Measurements from ENCODE around the gene RER1. TPM values are rescaled to one million over a fixed set of nuclear protein-coding genes. Genes with fewer than 3 reads are reported as not detected.

Gene RER1
- total RNA-seq, 1 experiment from 2014 or later = 79.8 TPM

DNA sequence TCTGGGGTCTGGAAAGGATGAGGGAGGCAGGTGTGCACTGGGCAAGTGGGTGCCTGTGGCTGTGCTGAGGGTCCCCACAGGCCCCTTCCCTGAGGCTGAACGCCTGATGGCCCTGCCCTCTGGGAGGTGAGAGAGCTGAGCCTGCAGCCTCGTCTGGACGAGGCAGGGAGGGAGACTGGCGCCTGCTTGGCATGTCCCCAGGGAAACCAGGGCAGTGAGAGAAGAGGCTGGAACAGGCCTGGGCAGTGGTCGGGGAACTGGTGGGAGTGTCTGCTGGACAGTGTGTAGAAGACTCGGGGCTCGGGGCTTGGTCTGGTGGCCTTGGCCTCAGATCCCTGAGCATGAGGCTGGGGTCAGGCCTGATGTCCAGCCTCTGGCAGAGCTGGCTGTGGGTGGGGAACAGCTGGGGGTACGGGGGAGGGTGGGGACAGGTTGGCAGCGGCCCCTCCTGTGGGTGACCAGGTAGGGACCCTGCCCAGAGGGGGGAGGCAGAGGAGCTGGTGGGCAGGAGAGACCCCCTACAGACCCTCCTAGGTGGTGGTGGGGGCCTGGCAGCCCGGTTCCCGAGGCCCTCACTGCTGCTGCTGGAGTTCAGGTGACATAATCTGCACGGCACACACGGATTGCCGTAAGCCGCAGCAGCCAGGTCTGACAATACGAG lies 53.7 kb downstream of the RER1 start:
- no peak for TF ChIP-seq ZNF396 (CRISPR knock-in tag; IDR thresholded peaks at IDR 0.05; ENCODE audit: borderline replicate concordance)
- no peak for TF ChIP-seq RORB (CRISPR knock-in tag; IDR thresholded peaks at IDR 0.05)
- TF ChIP-seq, protein P1, sequence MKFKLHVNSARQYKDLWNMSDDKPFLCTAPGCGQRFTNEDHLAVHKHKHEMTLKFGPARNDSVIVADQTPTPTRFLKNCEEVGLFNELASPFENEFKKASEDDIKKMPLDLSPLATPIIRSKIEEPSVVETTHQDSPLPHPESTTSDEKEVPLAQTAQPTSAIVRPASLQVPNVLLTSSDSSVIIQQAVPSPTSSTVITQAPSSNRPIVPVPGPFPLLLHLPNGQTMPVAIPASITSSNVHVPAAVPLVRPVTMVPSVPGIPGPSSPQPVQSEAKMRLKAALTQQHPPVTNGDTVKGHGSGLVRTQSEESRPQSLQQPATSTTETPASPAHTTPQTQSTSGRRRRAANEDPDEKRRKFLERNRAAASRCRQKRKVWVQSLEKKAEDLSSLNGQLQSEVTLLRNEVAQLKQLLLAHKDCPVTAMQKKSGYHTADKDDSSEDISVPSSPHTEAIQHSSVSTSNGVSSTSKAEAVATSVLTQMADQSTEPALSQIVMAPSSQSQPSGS (CRISPR knock-in tag; IDR thresholded peaks at IDR 0.05; ENCODE audit: borderline replicate concordance, low read depth) = no peak
- TF ChIP-seq NFATC4 (CRISPR knock-in tag; IDR thresholded peaks at IDR 0.05) = no peak
- TF ChIP-seq, protein P2, sequence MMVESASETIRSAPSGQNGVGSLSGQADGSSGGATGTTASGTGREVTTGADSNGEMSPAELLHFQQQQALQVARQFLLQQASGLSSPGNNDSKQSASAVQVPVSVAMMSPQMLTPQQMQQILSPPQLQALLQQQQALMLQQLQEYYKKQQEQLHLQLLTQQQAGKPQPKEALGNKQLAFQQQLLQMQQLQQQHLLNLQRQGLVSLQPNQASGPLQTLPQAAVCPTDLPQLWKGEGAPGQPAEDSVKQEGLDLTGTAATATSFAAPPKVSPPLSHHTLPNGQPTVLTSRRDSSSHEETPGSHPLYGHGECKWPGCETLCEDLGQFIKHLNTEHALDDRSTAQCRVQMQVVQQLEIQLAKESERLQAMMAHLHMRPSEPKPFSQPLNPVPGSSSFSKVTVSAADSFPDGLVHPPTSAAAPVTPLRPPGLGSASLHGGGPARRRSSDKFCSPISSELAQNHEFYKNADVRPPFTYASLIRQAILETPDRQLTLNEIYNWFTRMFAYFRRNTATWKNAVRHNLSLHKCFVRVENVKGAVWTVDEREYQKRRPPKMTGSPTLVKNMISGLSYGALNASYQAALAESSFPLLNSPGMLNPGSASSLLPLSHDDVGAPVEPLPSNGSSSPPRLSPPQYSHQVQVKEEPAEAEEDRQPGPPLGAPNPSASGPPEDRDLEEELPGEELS (CRISPR knock-in tag; IDR thresholded peaks at IDR 0.05) = no peak
- TF ChIP-seq, protein P3, sequence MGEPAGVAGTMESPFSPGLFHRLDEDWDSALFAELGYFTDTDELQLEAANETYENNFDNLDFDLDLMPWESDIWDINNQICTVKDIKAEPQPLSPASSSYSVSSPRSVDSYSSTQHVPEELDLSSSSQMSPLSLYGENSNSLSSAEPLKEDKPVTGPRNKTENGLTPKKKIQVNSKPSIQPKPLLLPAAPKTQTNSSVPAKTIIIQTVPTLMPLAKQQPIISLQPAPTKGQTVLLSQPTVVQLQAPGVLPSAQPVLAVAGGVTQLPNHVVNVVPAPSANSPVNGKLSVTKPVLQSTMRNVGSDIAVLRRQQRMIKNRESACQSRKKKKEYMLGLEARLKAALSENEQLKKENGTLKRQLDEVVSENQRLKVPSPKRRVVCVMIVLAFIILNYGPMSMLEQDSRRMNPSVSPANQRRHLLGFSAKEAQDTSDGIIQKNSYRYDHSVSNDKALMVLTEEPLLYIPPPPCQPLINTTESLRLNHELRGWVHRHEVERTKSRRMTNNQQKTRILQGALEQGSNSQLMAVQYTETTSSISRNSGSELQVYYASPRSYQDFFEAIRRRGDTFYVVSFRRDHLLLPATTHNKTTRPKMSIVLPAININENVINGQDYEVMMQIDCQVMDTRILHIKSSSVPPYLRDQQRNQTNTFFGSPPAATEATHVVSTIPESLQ (CRISPR knock-in tag; IDR thresholded peaks at IDR 0.05) = no peak
- TF ChIP-seq ZNF671 (CRISPR knock-in tag; IDR thresholded peaks at IDR 0.05) = no peak
- no peak for TF ChIP-seq KAT7 (CRISPR knock-in tag; IDR thresholded peaks at IDR 0.05; ENCODE audit: borderline replicate concordance)
- TF ChIP-seq, protein P4, sequence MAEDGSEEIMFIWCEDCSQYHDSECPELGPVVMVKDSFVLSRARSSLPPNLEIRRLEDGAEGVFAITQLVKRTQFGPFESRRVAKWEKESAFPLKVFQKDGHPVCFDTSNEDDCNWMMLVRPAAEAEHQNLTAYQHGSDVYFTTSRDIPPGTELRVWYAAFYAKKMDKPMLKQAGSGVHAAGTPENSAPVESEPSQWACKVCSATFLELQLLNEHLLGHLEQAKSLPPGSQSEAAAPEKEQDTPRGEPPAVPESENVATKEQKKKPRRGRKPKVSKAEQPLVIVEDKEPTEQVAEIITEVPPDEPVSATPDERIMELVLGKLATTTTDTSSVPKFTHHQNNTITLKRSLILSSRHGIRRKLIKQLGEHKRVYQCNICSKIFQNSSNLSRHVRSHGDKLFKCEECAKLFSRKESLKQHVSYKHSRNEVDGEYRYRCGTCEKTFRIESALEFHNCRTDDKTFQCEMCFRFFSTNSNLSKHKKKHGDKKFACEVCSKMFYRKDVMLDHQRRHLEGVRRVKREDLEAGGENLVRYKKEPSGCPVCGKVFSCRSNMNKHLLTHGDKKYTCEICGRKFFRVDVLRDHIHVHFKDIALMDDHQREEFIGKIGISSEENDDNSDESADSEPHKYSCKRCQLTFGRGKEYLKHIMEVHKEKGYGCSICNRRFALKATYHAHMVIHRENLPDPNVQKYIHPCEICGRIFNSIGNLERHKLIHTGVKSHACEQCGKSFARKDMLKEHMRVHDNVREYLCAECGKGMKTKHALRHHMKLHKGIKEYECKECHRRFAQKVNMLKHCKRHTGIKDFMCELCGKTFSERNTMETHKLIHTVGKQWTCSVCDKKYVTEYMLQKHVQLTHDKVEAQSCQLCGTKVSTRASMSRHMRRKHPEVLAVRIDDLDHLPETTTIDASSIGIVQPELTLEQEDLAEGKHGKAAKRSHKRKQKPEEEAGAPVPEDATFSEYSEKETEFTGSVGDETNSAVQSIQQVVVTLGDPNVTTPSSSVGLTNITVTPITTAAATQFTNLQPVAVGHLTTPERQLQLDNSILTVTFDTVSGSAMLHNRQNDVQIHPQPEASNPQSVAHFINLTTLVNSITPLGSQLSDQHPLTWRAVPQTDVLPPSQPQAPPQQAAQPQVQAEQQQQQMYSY (CRISPR knock-in tag; IDR thresholded peaks at IDR 0.05) = no peak
- no peak for TF ChIP-seq SP1 (CRISPR knock-in tag; conservative IDR thresholded peaks at IDR 0.05)
- Mint-ChIP-seq H3K27ac (no peak overlapping the region), H3K27me3 (ENCODE audit: low read depth) (peaks cover 29% of the 10 kb centered on the region), H3K36me3 (no peaks in the 10 kb centered on the region), H3K9me3 (no peaks in the 10 kb centered on the region), H3K4me1 (no peaks in the 10 kb centered on the region), H3K4me3 (no peak overlapping the region)
- DNase-seq (ENCODE audit: low spot score) (no peak), ATAC-seq (no peak)
- ChIA-PET POLR2A (no interaction called here), CTCF (interaction anchor here (1.9 kb wide), 2 partner anchors 15 to 59 kb away, joined by 4 to 9 read pairs; no protein-coding TSS in a partner anchor)

DNA sequence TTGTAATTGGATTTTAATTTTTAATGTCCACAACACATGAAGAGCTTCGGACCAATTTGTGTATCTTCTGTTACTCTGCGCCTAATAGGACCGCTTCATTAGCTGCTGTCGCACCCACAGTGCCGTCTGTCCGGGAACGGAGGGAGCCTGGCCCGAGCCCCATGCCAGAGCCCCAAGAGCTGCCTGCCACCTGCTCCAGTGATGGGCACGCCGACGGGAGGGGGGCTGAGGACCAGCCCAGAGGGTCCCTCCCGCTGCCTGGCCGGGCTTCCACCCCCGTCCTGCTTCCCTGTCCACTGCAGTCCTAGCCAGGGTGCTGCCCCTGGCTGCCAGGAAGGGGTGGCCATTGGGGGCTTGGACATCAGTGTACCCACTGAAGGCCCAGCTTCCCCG lies 54.2 kb downstream of the RER1 start:
- Mint-ChIP-seq H3K27ac (no peak overlapping the region), H3K4me1 (no peaks in the 10 kb centered on the region), H3K4me3 (no peak overlapping the region), H3K27me3 (ENCODE audit: low read depth) (peaks cover 29% of the 10 kb centered on the region), H3K36me3 (no peaks in the 10 kb centered on the region), H3K9me3 (no peaks in the 10 kb centered on the region)
- TF ChIP-seq JAZF1 (CRISPR knock-in tag; IDR thresholded peaks at IDR 0.05) (no peak), ETV6 (CRISPR knock-in tag; IDR thresholded peaks at IDR 0.05) (no peak), SMAD3 (CRISPR knock-in tag; IDR thresholded peaks at IDR 0.05; ENCODE audit: borderline replicate concordance) (no peak), KAT7 (CRISPR knock-in tag; IDR thresholded peaks at IDR 0.05; ENCODE audit: borderline replicate concordance) (no peak), ZNF121 (CRISPR knock-in tag; IDR thresholded peaks at IDR 0.05) (no peak), TCF7 (CRISPR knock-in tag; IDR thresholded peaks at IDR 0.05; ENCODE audit: low read depth) (no peak), IRF2 (CRISPR knock-in tag; IDR thresholded peaks at IDR 0.05; ENCODE audit: borderline replicate concordance, low read depth) (no peak), NR1H2 (CRISPR knock-in tag; IDR thresholded peaks at IDR 0.05) (no peak), NFATC4 (CRISPR knock-in tag; IDR thresholded peaks at IDR 0.05) (no peak)
- TF ChIP-seq, protein P5, sequence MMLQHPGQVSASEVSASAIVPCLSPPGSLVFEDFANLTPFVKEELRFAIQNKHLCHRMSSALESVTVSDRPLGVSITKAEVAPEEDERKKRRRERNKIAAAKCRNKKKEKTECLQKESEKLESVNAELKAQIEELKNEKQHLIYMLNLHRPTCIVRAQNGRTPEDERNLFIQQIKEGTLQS (CRISPR knock-in tag; conservative IDR thresholded peaks at IDR 0.05) = no peak
- TF ChIP-seq, protein P6, sequence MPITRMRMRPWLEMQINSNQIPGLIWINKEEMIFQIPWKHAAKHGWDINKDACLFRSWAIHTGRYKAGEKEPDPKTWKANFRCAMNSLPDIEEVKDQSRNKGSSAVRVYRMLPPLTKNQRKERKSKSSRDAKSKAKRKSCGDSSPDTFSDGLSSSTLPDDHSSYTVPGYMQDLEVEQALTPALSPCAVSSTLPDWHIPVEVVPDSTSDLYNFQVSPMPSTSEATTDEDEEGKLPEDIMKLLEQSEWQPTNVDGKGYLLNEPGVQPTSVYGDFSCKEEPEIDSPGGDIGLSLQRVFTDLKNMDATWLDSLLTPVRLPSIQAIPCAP (CRISPR knock-in tag; IDR thresholded peaks at IDR 0.05) = no peak
- no peak for DNase-seq (ENCODE audit: low spot score)
- no peak for ATAC-seq
- ChIA-PET CTCF (interaction anchor here (1.3 to 1.9 kb wide), 3 partner anchors 16 to 103 kb away, joined by 3 to 9 read pairs (median 4); no protein-coding TSS in a partner anchor), POLR2A (no interaction called here)

Data from WTC11 (cell line).